Hepatocyte (in vitro differentiated cells): ENCODE data around the gene FAM72D. TPM values are rescaled to one million over a fixed set of nuclear protein-coding genes. Genes with fewer than 3 reads are reported as not detected.
"Not testable (repeated sequence)": the region's sequence is repeated elsewhere in the genome, so short reads cannot be mapped to it uniquely, and the experiment has no call there.

Source experiments
- DNase-seq: peaks from one replicate; pipeline ENCODE4 v3.0.0-alpha.2; 2016; ENCODE audit warnings: low spot score
- H2AFZ ChIP-seq: fragments of 200-600 bp; sonication (generic); 2 replicates; pipeline ENCODE4 v1.6.0; 2016; ENCODE audit warnings: antibody characterized with exemption, mild to moderate bottlenecking
- H3K27ac ChIP-seq: fragments of 200-600 bp; sonication (generic); 2 replicates; pipeline ENCODE4 v1.5.1; 2016; ENCODE audit warnings: mild to moderate bottlenecking
- H3K27me3 ChIP-seq: fragments of 200-600 bp; sonication (generic); 2 replicates; pipeline ENCODE4 v1.6.1; 2016
- H3K36me3 ChIP-seq: fragments of 200-600 bp; sonication (generic); replicated peaks from 2 replicates; pipeline ENCODE4 v1.5.1; 2016; ENCODE audit warnings: low read depth; ENCODE audit not compliant: insufficient read depth
- H3K4me1 ChIP-seq: fragments of 200-600 bp; sonication (generic); 2 replicates; pipeline ENCODE4 v1.5.1; 2016; ENCODE audit warnings: mild to moderate bottlenecking, moderate library complexity; ENCODE audit not compliant: insufficient read depth
- H3K4me2 ChIP-seq: fragments of 200-600 bp; sonication (generic); 2 replicates; pipeline ENCODE4 v1.6.0; 2016
- H3K4me3 ChIP-seq: fragments of 200-600 bp; sonication (generic); 2 replicates; pipeline ENCODE4 v1.5.1; 2016; ENCODE audit warnings: mild to moderate bottlenecking
- H3K79me2 ChIP-seq: fragments of 200-600 bp; sonication (generic); 2 replicates; pipeline ENCODE4 v1.6.0; 2017; ENCODE audit warnings: mild to moderate bottlenecking
- H3K9me2 ChIP-seq: fragments of 200-600 bp; sonication (generic); replicated peaks from 2 replicates; pipeline ENCODE4 v1.6.0; 2017; ENCODE audit warnings: mild to moderate bottlenecking; ENCODE audit not compliant: insufficient read depth
- H3K9me3 ChIP-seq: fragments of 200-600 bp; sonication (generic); 2 replicates; pipeline ENCODE4 v1.5.1; 2016; ENCODE audit warnings: low read depth, mild to moderate bottlenecking
- H4K20me1 ChIP-seq: fragments of 200-600 bp; sonication (generic); 2 replicates; pipeline ENCODE4 v1.6.0; 2016; ENCODE audit warnings: mild to moderate bottlenecking; ENCODE audit not compliant: insufficient read depth, poor library complexity, severe bottlenecking
- WGBS: methylation state at CpG from one replicate; pipeline ENCODE4 v1.1.6; 2016; ENCODE audit warnings: low lambda C conversion rate; ENCODE audit errors: missing lambda C conversion rate; 5-methylcytosine and 5-hydroxymethylcytosine counted together
- polyA plus RNA-seq: library from polyadenylated mRNA; unstranded; fragments of >200 nt; fragmentation: Nextera tagmentation; extraction: Ambion mirVana; gene quantifications from 2 replicates; pipeline ENCODE4 v1.2.1, GENCODE V29; 2016
- total RNA-seq: library from RNA; depleted of rRNA; stranded (reverse); fragments of >200 nt; gene quantifications from 2 replicates; pipeline ENCODE4 v1.2.3, GENCODE V29; 2014

Gene FAM72D
- total RNA-seq (0.24 and 0.40 TPM in 2 replicates), polyA plus RNA-seq (0.40 and 0.63 TPM in 2 replicates)

- H3K36me3 ChIP-seq, H3K27me3 ChIP-seq, H3K4me3 ChIP-seq, H3K27ac ChIP-seq, H2AFZ ChIP-seq, H3K9me2 ChIP-seq, H3K9me3 ChIP-seq, H3K4me2 ChIP-seq, H3K79me2 ChIP-seq, H3K4me1 ChIP-seq, DNase-seq, H4K20me1 ChIP-seq: not testable (repeated sequence)
- WGBS: no CpG with 5 or more reads among the region's 47 CpGs
These were observed at the start of gene FAM72D, which contains the start of gene SRGAP2B for GRCh38 chr1:145095284-145096057. Gene FAM72D, plus strand, starts transcription at chr1:145095974. Its CDS starts 874 bp downstream, at chr1:145096848. Gene SRGAP2B, minus strand, starts transcription at chr1:145095328. Its CDS starts 2,427 bp downstream, at chr1:145092901.

GRCh38 chr1:145047553-145047952 is 48.2 kb upstream of the FAM72D start:
- not testable (repeated sequence) for H3K4me3 ChIP-seq, H3K36me3 ChIP-seq, H3K9me2 ChIP-seq, H3K9me3 ChIP-seq, H3K79me2 ChIP-seq, H3K27ac ChIP-seq, H2AFZ ChIP-seq, DNase-seq, H3K4me2 ChIP-seq, H3K27me3 ChIP-seq, H4K20me1 ChIP-seq, H3K4me1 ChIP-seq
- no CpG with 5 or more reads among the region's 1 CpG for WGBS

- H4K20me1 ChIP-seq, H3K9me2 ChIP-seq, H3K27me3 ChIP-seq, H3K79me2 ChIP-seq, H3K4me1 ChIP-seq, H3K4me2 ChIP-seq, DNase-seq, H3K27ac ChIP-seq, H2AFZ ChIP-seq, H3K36me3 ChIP-seq, H3K9me3 ChIP-seq, H3K4me3 ChIP-seq: not testable (repeated sequence)
- WGBS: no CpG with 5 or more reads among the region's 6 CpGs
These were observed 47.5 kb upstream of the FAM72D start for GRCh38 chr1:145048181-145048856.

- not testable (repeated sequence) for H3K27me3 ChIP-seq, H3K9me3 ChIP-seq
- WGBS: no CpG with 5 or more reads among the region's 10 CpGs
These were observed 43.6 kb upstream of the FAM72D start for GRCh38 chr1:145052019-145052776.

GRCh38 chr1:145053428-145053827 is 42.3 kb upstream of the FAM72D start:
- not testable (repeated sequence) for H3K4me2 ChIP-seq, H3K79me2 ChIP-seq, H3K4me3 ChIP-seq, H3K4me1 ChIP-seq, H4K20me1 ChIP-seq, H2AFZ ChIP-seq, H3K27me3 ChIP-seq, DNase-seq, H3K27ac ChIP-seq, H3K36me3 ChIP-seq, H3K9me2 ChIP-seq, H3K9me3 ChIP-seq
- no CpG with 5 or more reads among the region's 4 CpGs for WGBS

More at GRCh38 chr1:145052019-145052776, 43.6 kb upstream of the FAM72D start:
- H3K79me2 ChIP-seq, H3K4me1 ChIP-seq, H4K20me1 ChIP-seq, H3K27ac ChIP-seq, H3K4me2 ChIP-seq, DNase-seq, H3K4me3 ChIP-seq, H3K9me2 ChIP-seq, H3K36me3 ChIP-seq, H2AFZ ChIP-seq: not testable (repeated sequence)

GRCh38 chr1:145055217-145055760 is 40.5 kb upstream of the FAM72D start:
- not testable (repeated sequence) for H3K27ac ChIP-seq, DNase-seq, H3K79me2 ChIP-seq, H3K4me2 ChIP-seq, H2AFZ ChIP-seq, H3K4me1 ChIP-seq, H4K20me1 ChIP-seq, H3K4me3 ChIP-seq, H3K9me3 ChIP-seq, H3K9me2 ChIP-seq, H3K36me3 ChIP-seq, H3K27me3 ChIP-seq
- WGBS: no CpG with 5 or more reads among the region's 4 CpGs

- H3K9me2 ChIP-seq, H3K4me2 ChIP-seq, H4K20me1 ChIP-seq, H3K4me3 ChIP-seq, H2AFZ ChIP-seq, H3K36me3 ChIP-seq, H3K79me2 ChIP-seq, H3K27ac ChIP-seq, DNase-seq, H3K4me1 ChIP-seq, H3K9me3 ChIP-seq, H3K27me3 ChIP-seq: not testable (repeated sequence)
- WGBS: no CpG with 5 or more reads among the region's 3 CpGs
These were observed 37.6 kb upstream of the FAM72D start for GRCh38 chr1:145058184-145058583.

- not testable (repeated sequence) for DNase-seq, H3K27me3 ChIP-seq, H2AFZ ChIP-seq, H3K27ac ChIP-seq, H3K4me2 ChIP-seq, H4K20me1 ChIP-seq, H3K9me3 ChIP-seq, H3K4me1 ChIP-seq, H3K4me3 ChIP-seq, H3K36me3 ChIP-seq, H3K79me2 ChIP-seq, H3K9me2 ChIP-seq
- 63% methylated on average over 1 of the region's 2 CpGs for WGBS
These were observed 32.5 kb upstream of the FAM72D start for GRCh38 chr1:145063285-145063684.
